ENCODE data around the gene SCAP. TPM values are rescaled to one million over a fixed set of nuclear protein-coding genes. Genes with fewer than 3 reads are reported as not detected.

The SCAP gene
- total RNA-seq, 6 donors from 2014 or later, result 65.7 to 134 (median 81.8) TPM

- 84 to 90% methylated on average over 5 to 7 of the region's 7 CpGs for WGBS, 2 donors
- Histone ChIP-seq H3K36me3 (peaks cover 16 to 59% (median 40%) of the 10 kb centered on the region in 4 donors), H3K27ac (no peak overlapping the region), H3K4me1 (no peaks in the 10 kb centered on the region), H3K4me3 (no peak overlapping the region), H3K9me3 (no peaks in the 10 kb centered on the region), H3K27me3 (no peaks in the 10 kb centered on the region)
- TF ChIP-seq EP300 (IDR thresholded peaks at IDR 0.05) (no peak), POLR2AphosphoS5 (IDR thresholded peaks at IDR 0.05) (no peak), POLR2A (IDR thresholded peaks at IDR 0.05) (no peak)
- TF ChIP-seq, protein P1, sequence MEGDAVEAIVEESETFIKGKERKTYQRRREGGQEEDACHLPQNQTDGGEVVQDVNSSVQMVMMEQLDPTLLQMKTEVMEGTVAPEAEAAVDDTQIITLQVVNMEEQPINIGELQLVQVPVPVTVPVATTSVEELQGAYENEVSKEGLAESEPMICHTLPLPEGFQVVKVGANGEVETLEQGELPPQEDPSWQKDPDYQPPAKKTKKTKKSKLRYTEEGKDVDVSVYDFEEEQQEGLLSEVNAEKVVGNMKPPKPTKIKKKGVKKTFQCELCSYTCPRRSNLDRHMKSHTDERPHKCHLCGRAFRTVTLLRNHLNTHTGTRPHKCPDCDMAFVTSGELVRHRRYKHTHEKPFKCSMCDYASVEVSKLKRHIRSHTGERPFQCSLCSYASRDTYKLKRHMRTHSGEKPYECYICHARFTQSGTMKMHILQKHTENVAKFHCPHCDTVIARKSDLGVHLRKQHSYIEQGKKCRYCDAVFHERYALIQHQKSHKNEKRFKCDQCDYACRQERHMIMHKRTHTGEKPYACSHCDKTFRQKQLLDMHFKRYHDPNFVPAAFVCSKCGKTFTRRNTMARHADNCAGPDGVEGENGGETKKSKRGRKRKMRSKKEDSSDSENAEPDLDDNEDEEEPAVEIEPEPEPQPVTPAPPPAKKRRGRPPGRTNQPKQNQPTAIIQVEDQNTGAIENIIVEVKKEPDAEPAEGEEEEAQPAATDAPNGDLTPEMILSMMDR (IDR thresholded peaks at IDR 0.05), result no peak
- ATAC-seq (ENCODE audit: low FRiP score in 2 of 2), result no peak
- no peak for DNase-seq
Observed at GRCh38 chr3:47504113-47504512, 28.4 kb upstream of the SCAP start.

GRCh38 chr3:47503033-47503432 lies 27.3 kb upstream of the SCAP start:
- H3K4me3 ChIP-seq, result no peak overlapping the region
- no peaks in the 10 kb centered on the region for H3K9me3 ChIP-seq
- DNase-seq, result no peak
- TF ChIP-seq EP300 (IDR thresholded peaks at IDR 0.05) (no peak), POLR2A (IDR thresholded peaks at IDR 0.05) (no peak), POLR2AphosphoS5 (IDR thresholded peaks at IDR 0.05) (no peak)
- TF ChIP-seq, protein P1 (IDR thresholded peaks at IDR 0.05), result no peak
- H3K36me3 ChIP-seq, result peaks cover 16 to 65% (median 50%) of the 10 kb centered on the region in 4 donors
- H3K27me3 ChIP-seq, result no peaks in the 10 kb centered on the region
- 84 to 88% methylated on average over 2 of the region's 2 CpGs for WGBS, 2 donors
- no peak for ATAC-seq (ENCODE audit: low FRiP score in 2 of 2)
- H3K27ac ChIP-seq, result no peak overlapping the region
- no peaks in the 10 kb centered on the region for H3K4me1 ChIP-seq

DNA sequence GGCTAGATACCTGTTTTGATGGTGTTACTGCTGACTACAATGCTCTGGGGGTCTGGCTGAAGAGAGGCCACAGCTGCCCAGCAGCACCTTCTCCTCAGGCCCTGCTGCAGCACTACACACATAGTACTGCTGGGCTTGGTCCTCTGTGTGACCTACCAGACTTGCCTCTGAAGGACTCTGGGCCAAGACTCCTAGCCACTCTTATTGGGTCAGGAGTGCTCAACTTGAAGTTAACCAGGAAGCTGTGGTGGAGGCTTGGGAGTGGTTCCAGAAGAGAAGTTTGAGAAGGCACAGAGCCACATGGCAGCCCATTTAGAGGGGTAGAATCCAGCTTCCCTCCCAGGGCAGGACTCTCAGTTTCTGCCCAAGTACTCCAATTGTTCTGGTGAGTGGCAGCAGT lies 21.2 kb upstream of the SCAP start:
- peaks cover 0 to 4% (median 0%) of the 10 kb centered on the region in 4 donors for H3K4me1 ChIP-seq
- H3K36me3 ChIP-seq, result peaks cover 14 to 62% (median 47%) of the 10 kb centered on the region in 4 donors
- ATAC-seq (ENCODE audit: low FRiP score in 2 of 2) (peak in 1 of 2 donors; percentile 84), DNase-seq (peak in 1 of 2 donors; percentile 85)
- TF ChIP-seq EP300 (IDR thresholded peaks at IDR 0.05) (no peak), POLR2A (IDR thresholded peaks at IDR 0.05) (peak in 1 of 4 donors; percentile 27)
- no peaks in the 10 kb centered on the region for H3K27me3 ChIP-seq
- H3K9me3 ChIP-seq, result no peaks in the 10 kb centered on the region
- no peak overlapping the region for H3K4me3 ChIP-seq
- H3K27ac ChIP-seq, result no peak overlapping the region

DNA sequence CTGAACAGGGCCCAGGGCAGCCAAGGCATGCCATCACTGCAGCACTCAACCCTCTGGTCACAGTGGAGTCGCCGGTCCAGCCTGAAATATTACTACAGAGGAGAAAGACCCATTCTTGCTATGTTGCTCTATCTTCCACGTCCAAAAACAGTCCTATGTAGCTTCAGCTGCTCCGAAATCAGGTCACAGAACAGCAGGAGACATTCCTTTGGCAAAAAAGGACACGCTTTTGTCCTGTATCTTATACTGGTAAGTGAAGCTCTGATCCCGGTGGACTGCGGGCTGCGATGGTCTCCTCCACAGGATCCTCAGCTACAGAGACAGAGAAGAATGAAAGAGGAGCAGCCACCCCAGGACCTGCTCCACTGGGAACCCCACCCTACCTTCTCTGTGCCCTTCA lies 20.1 kb upstream of the SCAP start:
- Histone ChIP-seq H3K4me1 (peaks cover 0 to 4% (median 0%) of the 10 kb centered on the region in 4 donors), H3K9me3 (no peaks in the 10 kb centered on the region), H3K4me3 (no peak overlapping the region), H3K27ac (no peak overlapping the region), H3K36me3 (peaks cover 7 to 52% (median 39%) of the 10 kb centered on the region in 4 donors), H3K27me3 (no peaks in the 10 kb centered on the region)
- 97% methylated on average over 8 of the region's 8 CpGs for WGBS, 2 donors
- DNase-seq (no peak), ATAC-seq (ENCODE audit: low FRiP score in 2 of 2) (no peak)
- TF ChIP-seq POLR2A (IDR thresholded peaks at IDR 0.05) (no peak), EP300 (IDR thresholded peaks at IDR 0.05) (no peak), POLR2AphosphoS5 (IDR thresholded peaks at IDR 0.05) (no peak)
- TF ChIP-seq, protein P1 (IDR thresholded peaks at IDR 0.05), result no peak

DNA sequence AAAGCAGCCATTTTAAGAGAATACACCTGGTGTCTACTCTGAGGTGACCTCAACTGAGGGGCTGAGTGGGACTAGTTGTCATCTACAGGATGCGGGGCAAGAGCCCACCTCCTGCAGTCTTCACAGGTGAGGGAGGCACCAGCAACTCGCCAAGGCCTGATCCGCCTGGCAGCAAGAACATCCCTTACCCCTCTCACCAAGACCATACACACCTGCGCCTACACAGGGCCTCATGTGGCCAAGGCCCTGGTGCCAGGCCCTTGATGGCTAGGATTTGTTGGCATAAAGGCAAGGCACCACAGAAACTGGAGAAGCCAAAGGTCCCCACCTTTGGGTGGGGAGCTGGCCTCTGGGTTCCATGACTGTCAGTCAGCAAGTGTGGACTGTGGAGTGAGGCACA lies 19.4 kb upstream of the SCAP start:
- H3K36me3 ChIP-seq, result peaks cover 4 to 44% (median 39%) of the 10 kb centered on the region in 4 donors
- no peak for TF ChIP-seq EP300 (IDR thresholded peaks at IDR 0.05)
- TF ChIP-seq, protein P1 (IDR thresholded peaks at IDR 0.05), result no peak
- no peak for TF ChIP-seq POLR2AphosphoS5 (IDR thresholded peaks at IDR 0.05)
- no peak for TF ChIP-seq POLR2A (IDR thresholded peaks at IDR 0.05)
- ATAC-seq (ENCODE audit: low FRiP score in 2 of 2), result no peak
- no peaks in the 10 kb centered on the region for H3K27me3 ChIP-seq
- no peak overlapping the region for H3K4me3 ChIP-seq
- 93 to 100% methylated on average over 3 of the region's 4 CpGs for WGBS, 2 donors
- H3K27ac ChIP-seq, result no peak overlapping the region
- DNase-seq, result no peak
- H3K9me3 ChIP-seq, result no peaks in the 10 kb centered on the region
- H3K4me1 ChIP-seq, result peaks cover 0 to 4% (median 0%) of the 10 kb centered on the region in 4 donors
